Germinal center (tissue), 1 donor: ENCODE results near the gene DPF3.

Source experiments
- DNase-seq: peaks from one replicate; pipeline ENCODE4 v3.0.0; 2012; ENCODE audit warnings: mixed read lengths, low spot score

The DPF3 gene

DNA sequence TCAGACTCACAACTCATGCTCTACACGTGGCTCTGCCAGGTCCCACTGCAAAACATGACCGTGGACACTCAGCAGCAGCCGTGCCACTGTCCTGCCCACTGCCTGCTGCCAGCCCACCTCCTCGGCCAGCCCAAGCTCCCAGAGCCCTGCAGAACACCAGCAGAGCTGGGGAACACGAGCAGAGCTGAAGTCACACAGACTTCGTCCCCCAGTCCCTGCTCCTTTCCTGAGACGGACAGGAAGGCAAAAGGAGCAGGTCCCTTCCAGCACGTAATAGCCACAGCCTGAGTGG, 152.1 kb downstream of the DPF3 start:
- DNase-seq, result no peak

DNA sequence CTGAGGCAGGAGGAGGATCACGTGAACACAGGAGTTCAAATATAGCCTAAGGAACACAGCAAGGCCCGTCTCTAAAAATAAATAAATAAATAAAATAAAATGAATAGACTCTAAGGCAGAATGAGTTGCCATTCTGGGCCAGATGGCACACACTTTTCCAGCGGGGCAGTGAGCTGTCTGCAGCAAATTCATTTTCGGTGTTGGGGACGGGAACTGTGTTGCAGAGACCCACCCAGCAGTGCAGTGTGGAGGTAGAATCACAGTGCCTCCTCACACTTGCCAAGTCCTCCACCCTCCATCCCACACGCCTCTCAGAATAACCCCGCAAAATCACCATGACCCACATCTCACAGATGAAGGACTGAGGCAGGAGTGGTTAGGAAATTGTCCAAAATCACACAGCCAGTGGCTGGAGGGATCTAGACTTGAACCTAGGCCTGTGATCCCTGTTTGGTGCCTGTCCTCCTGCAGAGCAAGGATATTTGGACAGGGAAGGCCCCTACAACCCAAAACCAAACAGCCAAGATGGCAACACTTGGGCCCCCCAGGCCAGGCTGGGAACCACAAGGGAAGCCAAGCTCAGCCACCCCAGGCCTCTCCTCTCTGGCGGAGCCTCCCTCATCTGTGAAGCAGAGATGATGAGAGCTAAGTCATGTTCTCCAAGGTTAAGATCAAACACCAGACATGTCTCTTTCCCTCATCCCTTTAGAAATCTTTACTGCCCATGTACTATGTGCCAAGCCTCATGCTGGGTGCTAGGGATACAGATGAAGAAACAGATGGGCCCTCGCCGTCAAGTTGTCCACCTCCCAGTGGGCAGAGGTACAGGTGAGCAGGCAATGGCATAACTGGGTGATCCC, 152.7 kb downstream of the DPF3 start:
- DNase-seq, result no peak

DNA sequence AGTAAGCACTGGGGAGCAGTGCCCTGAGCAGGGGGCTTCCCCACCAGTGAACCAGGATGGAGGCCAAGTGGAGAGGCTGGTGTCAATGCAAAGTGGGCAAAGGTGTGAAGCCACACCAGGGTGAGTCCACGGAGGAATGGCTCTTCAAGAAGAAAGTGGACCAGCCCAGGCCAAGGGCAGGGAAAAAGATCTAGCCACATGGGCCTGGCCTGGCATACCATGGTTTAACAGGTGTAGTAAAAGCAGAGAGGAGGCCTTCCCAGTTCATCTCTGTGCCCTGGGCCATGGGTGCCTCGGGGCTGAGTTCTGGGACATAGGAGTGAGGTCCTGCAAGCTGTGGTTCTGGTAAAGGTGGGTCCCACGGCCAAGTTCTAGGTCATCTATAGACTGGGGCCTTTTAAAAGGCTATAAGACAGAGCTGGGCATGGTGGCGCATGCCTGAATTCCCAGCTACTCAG, 153.4 kb downstream of the DPF3 start:
- DNase-seq, result no peak

DNA sequence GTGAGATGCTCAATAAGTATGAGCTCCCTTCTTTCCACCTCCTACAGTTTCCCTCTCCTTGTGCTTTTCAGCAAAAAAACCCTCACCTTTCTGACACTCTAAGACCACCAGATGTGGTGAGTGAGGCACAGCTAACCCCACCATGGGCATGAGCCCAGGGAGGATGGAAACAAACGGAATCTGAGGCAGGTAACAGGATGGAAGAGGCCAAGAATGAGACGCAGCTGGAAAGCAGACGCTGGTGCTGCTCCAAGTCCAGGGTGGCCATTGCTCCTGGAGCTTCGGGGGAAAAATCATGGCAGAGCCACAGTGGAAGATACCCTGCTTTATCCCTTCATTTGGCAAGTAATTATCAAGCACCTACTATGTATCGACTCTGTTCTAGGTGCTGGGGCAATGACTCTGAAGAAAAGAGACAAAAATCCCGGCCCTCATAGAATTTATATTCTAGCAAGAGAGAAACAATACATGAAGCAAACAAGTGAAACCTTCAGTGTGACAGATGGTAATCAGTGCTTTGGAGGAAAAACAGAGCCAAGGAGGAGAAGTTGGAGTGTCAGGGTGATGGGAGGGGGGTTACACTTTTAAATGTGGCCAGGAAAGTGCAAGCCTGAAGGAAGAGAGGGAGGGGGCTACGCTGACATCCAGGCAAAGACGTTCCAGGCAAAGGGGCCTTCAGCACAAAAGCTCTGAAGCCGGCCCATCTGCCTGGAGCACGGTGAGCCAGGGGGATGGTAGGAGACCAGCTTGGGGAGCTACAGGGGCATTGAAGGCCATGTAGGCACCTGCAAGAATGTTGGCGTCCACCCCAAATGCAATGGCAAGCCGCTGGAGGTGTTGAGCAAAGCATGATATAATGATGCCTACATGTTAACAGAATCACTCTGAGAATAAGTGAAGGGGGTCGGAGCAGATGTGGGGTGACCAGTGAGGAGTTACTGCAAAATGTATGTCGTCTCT, 154.2 kb downstream of the DPF3 start:
- no peak for DNase-seq

DNA sequence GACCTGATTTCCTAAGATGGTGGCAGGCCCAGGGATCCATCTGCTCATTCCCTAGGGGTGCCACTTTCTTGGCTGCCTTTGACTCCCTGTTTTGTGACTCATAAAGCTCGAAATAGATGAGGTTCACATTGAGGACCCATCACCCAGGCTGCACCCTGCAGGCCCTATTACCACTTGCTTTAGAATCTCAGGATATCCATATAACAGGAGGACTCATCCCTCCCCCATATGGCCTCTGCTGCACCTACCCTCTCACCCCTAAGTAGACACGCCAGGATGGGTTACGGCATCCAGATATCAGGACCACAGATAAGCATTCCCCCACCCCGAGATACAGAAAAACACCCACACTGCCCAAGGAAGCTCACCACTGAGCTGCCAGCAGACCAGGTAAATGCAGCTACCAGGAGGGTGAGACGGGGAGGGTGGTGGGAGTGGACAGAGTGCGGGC, 155.7 kb downstream of the DPF3 start:
- no peak for DNase-seq

DNA sequence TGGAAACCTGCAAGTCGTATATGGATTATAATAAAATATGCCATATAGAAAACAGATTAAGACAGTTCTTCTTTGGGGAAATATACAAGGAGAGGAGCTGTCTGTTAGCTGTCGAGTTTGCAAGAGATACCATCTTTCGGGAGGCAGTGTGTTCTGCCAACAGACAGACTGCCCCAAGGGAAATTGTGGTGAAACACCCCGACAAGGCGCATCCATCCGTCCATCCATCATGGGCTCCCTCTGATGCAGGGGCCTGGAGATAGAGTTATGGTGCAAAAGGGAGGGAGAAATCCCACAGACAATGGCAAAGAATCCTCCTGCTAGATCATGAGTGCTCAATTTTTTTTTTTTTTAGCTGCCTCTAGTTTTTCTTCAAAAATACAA, 156.3 kb downstream of the DPF3 start:
- no peak for DNase-seq

DNA sequence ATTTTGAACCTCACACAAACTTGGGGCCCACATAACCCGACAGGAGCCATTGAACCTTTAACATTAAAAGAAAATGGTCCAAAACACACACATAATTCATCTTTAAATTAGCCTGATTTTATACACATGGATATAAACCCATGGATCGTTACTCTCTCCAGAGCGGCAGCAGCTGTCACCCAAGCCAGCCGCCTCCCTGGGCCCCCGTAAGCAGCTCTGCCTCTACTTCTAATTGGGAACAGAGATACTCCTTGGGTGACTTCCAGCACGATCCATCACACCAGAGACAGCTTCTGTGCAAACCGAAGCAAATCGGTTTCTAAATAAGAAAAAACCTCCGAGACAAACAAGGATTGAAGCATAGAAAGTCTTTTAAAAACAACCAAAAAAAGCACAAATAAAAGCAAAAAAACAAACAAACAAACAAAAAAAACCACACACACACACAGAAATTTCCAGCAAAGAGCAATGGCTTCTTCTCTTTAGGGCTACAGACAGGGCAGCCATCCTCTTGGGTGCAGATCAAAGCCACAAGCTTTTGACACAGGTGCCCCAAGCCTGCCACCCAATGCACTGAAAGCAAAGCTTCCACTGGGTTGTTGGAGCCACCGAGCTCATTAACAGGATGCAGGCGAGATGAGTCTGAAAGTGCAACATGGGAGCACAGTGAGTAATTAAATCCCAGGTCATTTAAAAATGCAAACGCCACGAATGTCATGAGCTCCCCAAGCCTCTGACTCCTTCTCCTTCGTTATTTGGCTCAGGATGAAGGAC, 156.9 kb downstream of the DPF3 start:
- DNase-seq, result no peak

DNA sequence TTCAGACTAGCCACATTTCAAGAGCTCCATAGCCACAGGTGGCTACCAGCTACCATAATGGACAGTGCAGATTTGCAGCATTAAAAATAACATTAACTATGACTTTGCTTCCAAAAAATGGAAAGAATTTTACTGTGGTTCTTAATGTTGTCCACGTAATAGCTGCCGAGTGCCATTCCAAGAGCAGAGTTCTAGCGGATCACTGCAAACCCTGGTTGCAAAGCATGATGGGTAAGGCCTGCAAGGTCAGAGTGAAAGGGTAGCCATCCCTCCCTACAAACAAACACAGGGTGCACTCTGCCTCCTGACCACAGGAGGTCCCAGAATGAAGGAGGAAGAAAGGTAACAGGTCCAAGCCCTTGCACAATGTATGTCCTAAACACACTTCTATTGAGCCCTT, 157.6 kb downstream of the DPF3 start:
- no peak for DNase-seq

DNA sequence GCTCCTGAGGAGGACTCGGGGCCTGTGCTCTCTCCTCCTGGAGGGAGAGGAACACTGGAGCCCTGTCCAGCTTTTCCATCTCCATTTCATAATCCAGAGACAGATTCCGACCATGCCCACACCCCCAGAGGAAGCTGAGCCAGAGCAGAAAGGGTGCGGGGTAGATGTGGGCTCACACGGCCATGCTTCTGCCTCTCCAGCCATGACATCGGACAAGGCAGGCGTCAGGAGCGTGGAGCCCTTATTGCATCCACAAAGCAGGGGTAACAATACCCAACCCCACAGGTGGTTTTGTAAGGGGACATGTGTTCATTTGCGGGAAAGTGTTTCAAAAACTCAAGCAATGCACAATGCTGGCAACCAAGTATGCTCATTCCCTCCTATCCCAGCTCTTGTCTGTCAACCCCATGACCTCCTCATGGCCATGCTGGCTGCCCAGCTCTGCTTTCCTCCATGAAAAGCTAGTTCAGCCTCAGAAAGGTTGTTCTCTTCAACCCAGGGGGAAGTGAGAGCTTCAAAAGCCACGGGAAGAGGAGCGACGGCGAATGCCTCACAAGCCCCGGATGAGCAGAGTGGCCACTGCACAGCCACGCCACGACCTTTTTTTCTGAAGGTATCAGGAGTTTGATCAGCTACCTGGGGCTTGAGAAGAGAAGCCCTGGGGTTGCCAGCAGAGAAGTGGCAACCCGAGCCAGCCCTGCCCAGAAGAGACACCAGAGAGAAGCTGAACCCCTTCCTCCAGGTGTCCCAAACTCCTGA, 161.7 kb downstream of the DPF3 start:
- no peak for DNase-seq

DNA sequence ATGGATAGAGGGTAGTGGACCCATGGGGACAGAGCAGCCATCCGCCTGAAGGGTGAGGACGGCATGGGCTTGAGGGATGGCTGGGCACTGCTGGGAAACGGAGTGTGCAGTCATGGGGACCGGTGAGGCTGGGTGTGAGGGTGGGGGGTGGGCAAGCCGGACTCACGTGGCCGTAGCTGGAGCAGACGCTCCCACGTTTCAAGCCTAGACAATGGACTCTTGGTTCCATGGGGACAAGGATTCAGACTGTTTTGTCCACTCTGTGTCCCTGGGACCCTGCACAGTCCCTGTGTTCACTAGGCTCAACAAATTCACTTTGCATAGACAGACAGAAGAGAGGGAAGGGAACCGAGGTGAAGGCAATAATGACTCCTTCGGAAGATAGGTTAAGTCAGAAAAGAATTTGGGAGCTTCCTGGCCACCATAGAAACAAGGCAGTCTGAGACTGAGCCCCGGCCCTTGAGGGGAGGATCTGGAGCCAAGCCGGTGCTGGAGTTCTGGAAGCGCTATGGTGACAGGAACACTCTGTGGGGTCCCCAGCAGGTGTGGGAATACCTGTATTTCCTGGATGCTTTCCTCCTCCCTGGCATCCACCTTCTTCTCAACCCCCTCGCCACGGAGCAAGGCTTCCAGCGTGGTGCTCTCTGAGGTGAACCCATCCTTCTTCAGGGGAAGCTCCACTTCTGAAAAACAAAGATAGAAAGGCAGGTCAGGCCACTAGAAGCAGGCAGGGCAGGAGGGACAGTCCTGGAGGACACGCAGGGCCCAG, 162.5 kb downstream of the DPF3 start:
- no peak for DNase-seq

DNA sequence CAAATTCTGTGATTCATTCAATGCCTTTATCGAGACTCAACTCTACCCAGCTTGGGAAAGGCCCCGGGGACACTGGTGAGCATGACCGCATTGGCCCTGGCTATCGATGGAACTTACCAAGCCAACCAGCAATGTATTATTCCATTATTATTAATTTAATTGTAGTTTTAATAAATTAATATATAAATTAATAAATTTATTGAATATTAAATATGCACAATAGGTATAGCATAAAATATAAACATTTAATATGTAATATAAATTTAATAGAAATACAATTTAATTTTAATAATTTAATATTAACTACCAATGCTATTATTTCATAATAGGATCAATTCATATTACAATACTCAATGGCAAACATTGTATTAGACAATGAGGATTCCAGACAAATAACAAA, 163.4 kb downstream of the DPF3 start:
- no peak for DNase-seq

DNA sequence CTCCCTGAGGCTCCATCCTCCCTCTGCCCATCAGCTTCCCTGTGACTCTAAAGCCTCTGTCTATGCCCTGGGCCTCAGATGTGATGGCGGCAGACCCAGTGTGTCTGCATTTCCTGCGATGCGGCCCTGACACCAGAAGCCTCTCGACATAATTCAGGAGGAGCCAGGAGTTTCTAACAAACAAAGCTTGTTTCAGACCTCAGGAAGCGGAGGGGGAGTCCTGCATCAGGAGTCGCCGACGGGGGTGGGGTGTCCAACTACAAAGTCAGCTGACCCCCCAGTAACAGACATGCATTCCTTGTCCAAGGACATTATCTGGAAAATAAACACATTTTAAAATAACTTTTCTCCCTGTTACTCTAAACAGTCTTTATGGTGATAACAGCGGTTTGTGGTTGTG, 167.5 kb downstream of the DPF3 start:
- no peak for DNase-seq

DNA sequence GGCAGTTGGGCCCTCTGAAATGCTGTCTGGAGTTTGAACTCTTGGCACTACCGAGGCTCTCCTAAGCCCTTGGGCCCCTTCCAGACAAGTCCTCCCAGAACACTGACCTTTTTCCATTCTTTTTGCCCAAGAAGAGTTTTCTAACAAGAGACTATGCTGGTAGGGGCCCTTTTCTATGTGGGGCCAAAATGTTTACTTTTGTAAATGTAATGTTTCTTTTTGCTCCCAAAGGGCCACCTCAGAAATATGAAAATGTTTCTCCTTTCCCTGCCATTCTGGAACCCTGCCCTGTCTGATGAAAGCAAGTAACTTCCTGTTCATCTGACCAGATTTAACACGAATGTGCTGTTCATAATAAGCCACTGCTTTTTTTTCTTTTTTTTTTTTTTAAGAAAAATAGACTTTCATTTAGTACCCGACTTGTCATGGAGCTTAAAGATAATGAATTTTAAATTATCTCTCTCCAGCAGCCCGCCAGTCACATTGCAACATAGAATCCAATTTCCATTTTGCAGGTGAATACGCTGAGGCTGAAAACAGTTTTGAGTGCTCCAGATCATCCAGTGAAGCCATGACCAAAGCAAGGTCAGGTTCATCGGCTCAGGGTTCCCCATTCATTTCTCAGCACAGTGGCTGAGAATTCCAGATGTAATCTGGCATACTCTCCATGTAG, 169.9 kb downstream of the DPF3 start:
- no peak for DNase-seq

DNA sequence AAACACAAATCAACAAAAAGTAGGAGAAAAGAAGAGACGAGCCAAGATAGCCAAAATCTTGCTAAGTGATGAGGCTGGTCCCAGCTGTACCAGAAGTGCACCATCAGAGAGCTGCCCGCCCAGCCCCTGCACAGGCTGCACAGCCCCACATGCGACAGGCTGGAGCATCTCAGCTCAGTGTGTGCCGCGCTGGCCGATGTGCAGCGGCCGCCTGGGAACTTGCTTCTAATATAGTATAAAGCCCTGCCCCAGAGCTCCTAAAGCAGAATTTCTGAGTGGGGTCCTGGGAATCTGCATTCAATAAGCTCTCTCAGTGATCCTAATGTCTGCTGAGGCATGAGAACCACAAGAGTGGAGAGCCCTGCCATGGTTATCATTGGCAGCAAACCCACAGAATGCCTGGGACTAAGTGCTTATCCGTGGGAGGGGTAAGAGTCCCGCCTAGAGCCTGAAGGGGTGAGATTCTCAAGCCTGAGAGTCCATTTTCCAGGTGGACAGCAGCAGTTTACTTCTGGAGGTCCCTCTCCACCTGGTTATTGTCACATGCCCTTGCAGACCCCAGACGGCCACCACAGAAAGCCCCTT, 171.6 kb downstream of the DPF3 start:
- DNase-seq, result no peak

DNA sequence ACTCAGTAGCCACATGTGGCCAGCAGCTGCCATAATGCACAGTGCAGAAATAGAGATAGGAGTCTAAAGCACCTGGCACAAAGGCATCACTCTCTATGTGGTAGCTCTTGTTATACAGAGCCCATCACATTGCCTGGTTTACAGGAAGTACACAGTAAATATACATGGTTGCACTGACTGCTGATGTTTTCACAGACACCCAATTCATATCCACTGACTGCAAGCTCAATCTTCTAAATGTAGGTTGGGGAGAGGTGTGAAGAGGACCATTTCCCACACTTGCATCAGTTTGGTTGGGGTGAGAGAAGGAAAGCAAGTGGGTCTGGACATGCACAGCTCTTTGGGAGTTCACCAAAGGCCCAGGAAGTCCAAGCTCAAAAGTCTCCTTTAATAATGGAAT, 172.8 kb downstream of the DPF3 start:
- no peak for DNase-seq

DNA sequence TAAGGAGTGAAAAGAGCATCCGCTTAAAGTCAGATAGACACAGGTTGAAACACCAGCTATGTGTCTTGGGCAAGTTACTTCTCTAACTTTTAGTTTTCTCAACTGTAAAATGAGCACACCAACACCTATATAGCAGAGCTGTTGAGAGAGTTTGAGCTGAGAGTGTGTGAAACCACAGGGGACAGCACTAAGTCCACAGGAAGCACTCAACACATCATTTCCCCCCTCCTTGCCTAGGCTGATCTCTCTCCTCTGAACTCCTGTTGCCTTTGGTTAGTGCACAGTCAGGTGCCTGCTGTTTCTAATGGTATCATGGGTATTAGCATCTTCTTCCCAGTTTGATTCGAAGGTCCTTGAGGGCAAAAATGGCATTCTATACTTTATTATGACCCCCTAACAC, 176.7 kb downstream of the DPF3 start:
- DNase-seq, result no peak

DNA sequence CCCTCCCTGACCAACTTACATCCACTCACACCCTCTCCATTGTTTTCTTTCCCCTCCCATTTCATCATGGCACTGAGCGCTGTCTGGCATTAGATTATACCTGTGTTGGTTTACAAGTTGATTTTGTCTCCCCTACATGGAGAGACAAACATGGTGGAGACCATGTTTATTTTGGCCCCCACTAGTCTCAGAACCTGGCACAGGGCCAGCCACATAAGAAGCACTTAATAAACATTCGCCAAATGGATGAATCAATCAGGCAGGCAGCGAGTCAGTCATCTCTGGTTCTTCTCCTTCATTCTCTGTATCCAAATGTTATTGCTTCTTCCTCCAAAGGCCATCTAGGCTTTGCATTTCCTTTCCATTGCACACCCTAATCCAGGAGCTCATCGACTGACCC, 177.4 kb downstream of the DPF3 start:
- no peak for DNase-seq

DNA sequence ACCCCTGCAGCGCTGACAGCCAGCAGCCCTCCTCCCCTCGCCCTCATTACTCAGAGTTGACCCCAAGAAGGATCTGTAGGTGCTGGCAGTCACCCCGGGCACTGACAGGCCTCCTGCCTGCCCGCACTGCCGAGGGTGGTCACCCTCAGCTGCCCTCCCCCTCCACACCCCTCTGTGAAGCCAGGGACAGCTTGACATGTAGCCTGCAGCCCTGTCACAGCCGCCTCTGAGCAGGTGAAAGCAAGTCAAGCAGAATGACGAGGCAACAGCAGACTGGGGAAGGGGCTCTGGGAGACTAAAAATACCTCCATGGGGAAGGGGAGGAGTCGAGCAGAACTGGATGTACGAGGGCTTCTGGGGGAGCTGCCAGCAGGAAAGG, 178.1 kb downstream of the DPF3 start:
- DNase-seq, result no peak

DNA sequence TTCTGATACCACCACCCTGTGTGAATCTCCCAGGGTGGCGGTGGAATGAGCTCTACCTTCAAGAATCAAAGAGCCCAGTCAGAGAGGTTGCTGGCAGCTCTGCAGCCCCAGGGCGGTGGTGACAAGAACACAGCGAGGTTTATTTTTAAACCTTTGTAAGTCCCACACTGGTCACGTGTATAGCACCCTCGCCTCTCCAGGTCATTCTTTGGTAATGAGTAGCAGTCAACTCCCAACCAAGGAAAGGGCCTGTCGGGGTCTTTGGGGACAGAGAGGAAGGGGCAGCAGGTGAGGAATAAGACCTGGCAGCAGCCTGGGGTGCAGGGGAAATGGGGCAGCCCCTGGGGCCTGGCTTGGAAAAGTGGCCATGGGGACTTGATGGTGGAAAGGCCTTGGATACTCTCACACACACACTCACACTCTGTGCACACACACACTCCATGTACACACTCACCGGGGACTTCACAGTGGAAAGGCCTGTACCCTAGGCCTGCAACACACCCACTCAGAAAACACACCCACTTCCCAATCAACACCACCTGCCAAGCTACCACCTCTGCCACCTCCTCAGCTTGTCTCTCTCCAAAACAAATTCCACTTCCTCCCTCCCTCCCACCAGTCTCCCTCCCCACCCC, 178.6 kb downstream of the DPF3 start:
- DNase-seq, result no peak

DNA sequence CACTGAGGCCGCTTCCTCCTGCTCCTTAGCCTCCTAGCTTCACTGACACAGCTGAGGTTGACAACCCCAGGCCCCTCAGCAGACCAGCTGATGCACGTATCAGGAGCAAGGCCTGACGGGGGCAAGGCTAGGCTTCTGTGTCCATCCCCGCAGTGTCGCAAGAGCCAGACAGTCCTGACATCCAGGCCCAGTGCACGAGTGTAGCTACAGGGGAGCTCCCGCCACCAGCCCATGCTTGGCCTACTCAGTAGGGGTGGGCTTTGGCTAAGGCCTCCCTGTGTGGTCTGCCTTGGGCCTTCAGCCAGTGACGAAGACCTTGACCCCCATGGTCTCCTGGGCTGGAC, 179.1 kb downstream of the DPF3 start:
- DNase-seq, result no peak
